ENCODE results near the gene RPH3AL. TPM values are rescaled to one million over a fixed set of nuclear protein-coding genes. Genes with fewer than 3 reads are reported as not detected.

RPH3AL gene
- total and polyA plus RNA-seq, 2 of the 8 experiments (the other 6 are each of a cell fraction or from before 2014, with no cell fraction given), result 5.6 to 5.8 TPM

DNA sequence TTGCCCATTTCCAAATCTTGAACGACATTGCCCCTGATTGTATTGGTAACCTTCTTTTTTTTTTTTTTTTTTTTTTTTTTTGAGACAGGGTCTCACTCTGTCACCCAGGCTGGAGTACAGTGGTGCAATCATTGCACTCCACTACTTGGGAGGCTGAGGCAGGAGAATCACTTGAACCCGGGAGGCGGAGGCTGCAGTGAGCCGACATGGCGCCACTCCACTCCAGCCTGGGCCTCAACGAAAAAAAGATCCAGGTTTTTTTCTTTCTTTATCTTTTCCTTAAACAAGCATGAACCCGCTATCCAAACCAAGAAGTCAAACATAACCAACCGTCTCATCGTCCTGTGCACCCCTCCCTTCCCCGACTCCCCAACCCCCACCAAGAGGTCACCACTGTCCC is 47.6 kb upstream of the RPH3AL start:
- no peaks in the 10 kb centered on the region for H3K4me1 ChIP-seq (replicated peaks in 1 of 4; ENCODE audit: control insufficient read depth in 3 of 4, insufficient read depth in 4 of 4, low read length in 3 of 4)
- no peak overlapping the region for H2AK5ac ChIP-seq (ENCODE audit: low read depth, low read length)
- no peak overlapping the region for H3K14ac ChIP-seq (ENCODE audit: insufficient read length)
- no peaks in the 10 kb centered on the region for H3K23me2 ChIP-seq (ENCODE audit: low read depth, low read length)
- no peak overlapping the region for H3K18ac ChIP-seq (ENCODE audit: extremely low read depth, low read length)
- no peak overlapping the region for H4K5ac ChIP-seq (ENCODE audit: insufficient read length, low read depth, low read length)
- H3K27me3 ChIP-seq (replicated peaks in 1 of 4; ENCODE audit: control insufficient read depth in 3 of 4, extremely low read depth in 1 of 4, insufficient read depth in 3 of 4, low read length in 3 of 4), result no peaks in the 10 kb centered on the region
- 84% methylated on average over 10 of the region's 10 CpGs; no CpG with 5 or more reads in 1 of the 2 experiments for WGBS, 2 experiments (ENCODE audit: extremely low coverage in 1 of 2, insufficient coverage in 1 of 2, insufficient read length in 1 of 2, insufficient replicate concordance in 2 of 2, low coverage in 1 of 2, low lambda C conversion rate in 2 of 2, missing lambda C conversion rate in 1 of 2)
- H2BK5ac ChIP-seq (ENCODE audit: low read depth, low read length), result no peak overlapping the region
- no peak overlapping the region for H3K4me3 ChIP-seq (ENCODE audit: extremely low read depth in 1 of 4, insufficient read depth in 2 of 4, low read depth in 3 of 4, low read length in 4 of 4)
- POLR2A ChIA-PET (ENCODE audit: partially characterized antibody), result no interaction called here
- no peak overlapping the region for H2BK15ac ChIP-seq (ENCODE audit: low read length)
- FAIRE-seq, result no peak
- CTCF ChIA-PET (ENCODE audit: partially characterized antibody), result interaction anchor here (1.2 kb wide), 1 partner anchor 90 kb away, joined by 4 read pairs; no protein-coding TSS in a partner anchor
- no peak overlapping the region for H3K4me2 ChIP-seq (ENCODE audit: insufficient read depth in 1 of 2, low read depth in 2 of 2, low read length in 2 of 2)
- no peaks in the 10 kb centered on the region for H3K79me2 ChIP-seq (ENCODE audit: control insufficient read depth in 1 of 2, insufficient read depth in 2 of 2, low read length in 2 of 2)
- H2BK12ac ChIP-seq (ENCODE audit: low read depth, low read length), result no peak overlapping the region
- no peaks in the 10 kb centered on the region for H4K20me1 ChIP-seq (replicated peaks in 1 of 2; ENCODE audit: control insufficient read depth in 1 of 2, insufficient read depth in 2 of 2, low read length in 2 of 2)
- H3K56ac ChIP-seq (replicated peaks; ENCODE audit: insufficient read length, low read depth, low read length), result no peak overlapping the region
- H3K9ac ChIP-seq (replicated peaks in 1 of 4; ENCODE audit: extremely low read depth in 1 of 4, low read depth in 3 of 4, low read length in 3 of 4), result no peak overlapping the region
- H4K8ac ChIP-seq (ENCODE audit: extremely low read depth, insufficient read depth, low read length), result no peak overlapping the region
- no peak overlapping the region for H4K91ac ChIP-seq (replicated peaks; ENCODE audit: insufficient read length, low read length)
- no peak overlapping the region for H2AFZ ChIP-seq (ENCODE audit: low read length)
- H3K9me3 ChIP-seq (ENCODE audit: insufficient read depth in 2 of 2, low read depth in 1 of 2, low read length in 1 of 2), result 0 out of 4 replicates have a peak, but pooled peaks cover 0 to 2% of the 10 kb centered on the region in 2 experiments
- H3K79me1 ChIP-seq (ENCODE audit: low read depth, low read length), result no peaks in the 10 kb centered on the region
- no peak overlapping the region for H3K27ac ChIP-seq (ENCODE audit: low read depth, low read length)
- no peak overlapping the region for H2BK120ac ChIP-seq (replicated peaks; ENCODE audit: low read depth, low read length)
- no peak overlapping the region for H2BK20ac ChIP-seq (ENCODE audit: low read length)
- no peak overlapping the region for H3K23ac ChIP-seq (ENCODE audit: insufficient read length)
- H3K36me3 ChIP-seq (ENCODE audit: control insufficient read depth in 2 of 4, insufficient read depth in 4 of 4, low read length in 3 of 4), result no peaks in the 10 kb centered on the region
- no peak overlapping the region for H3K4ac ChIP-seq (replicated peaks; ENCODE audit: insufficient read length, low read depth, low read length)
- no peak for DNase-seq (ENCODE audit: low read depth in 1 of 2, low spot score in 2 of 2)
- no peak for TF ChIP-seq CBX8 (IDR thresholded peaks at IDR 0.05; ENCODE audit: borderline replicate concordance, low read depth, low read length)
- no peak for TF ChIP-seq TCF12 (IDR thresholded peaks at IDR 0.05; ENCODE audit: low read depth, low read length)
- TF ChIP-seq SAP30 (IDR thresholded peaks at IDR 0.05; ENCODE audit: insufficient read depth, insufficient replicate concordance, low read length), result no peak
- no peak for TF ChIP-seq SIN3A (conservative IDR thresholded peaks at IDR 0.05 in 1 of 2, IDR thresholded peaks at IDR 0.05 in 1 of 2; ENCODE audit: low read depth in 1 of 2, low read length in 2 of 2)
- no peak for TF ChIP-seq POLR2A (IDR thresholded peaks at IDR 0.05; ENCODE audit: control extremely low read depth in 1 of 2, low read depth in 2 of 2, low read length in 2 of 2)
- TF ChIP-seq POLR2AphosphoS5 (IDR thresholded peaks at IDR 0.05; ENCODE audit: low read depth, low read length), result no peak
- TF ChIP-seq SIRT6 (IDR thresholded peaks at IDR 0.05; ENCODE audit: low read length), result no peak
- TF ChIP-seq, protein P1, sequence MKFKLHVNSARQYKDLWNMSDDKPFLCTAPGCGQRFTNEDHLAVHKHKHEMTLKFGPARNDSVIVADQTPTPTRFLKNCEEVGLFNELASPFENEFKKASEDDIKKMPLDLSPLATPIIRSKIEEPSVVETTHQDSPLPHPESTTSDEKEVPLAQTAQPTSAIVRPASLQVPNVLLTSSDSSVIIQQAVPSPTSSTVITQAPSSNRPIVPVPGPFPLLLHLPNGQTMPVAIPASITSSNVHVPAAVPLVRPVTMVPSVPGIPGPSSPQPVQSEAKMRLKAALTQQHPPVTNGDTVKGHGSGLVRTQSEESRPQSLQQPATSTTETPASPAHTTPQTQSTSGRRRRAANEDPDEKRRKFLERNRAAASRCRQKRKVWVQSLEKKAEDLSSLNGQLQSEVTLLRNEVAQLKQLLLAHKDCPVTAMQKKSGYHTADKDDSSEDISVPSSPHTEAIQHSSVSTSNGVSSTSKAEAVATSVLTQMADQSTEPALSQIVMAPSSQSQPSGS (IDR thresholded peaks at IDR 0.05; ENCODE audit: low read length), result no peak
- TF ChIP-seq YY1 (IDR thresholded peaks at IDR 0.05; ENCODE audit: low read depth, low read length), result no peak
- TF ChIP-seq TAF7 (optimal IDR thresholded peaks at IDR 0.05; ENCODE audit: borderline replicate concordance, low read depth, low read length), result no peak
- TF ChIP-seq, protein P2, sequence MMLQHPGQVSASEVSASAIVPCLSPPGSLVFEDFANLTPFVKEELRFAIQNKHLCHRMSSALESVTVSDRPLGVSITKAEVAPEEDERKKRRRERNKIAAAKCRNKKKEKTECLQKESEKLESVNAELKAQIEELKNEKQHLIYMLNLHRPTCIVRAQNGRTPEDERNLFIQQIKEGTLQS (IDR thresholded peaks at IDR 0.05; ENCODE audit: insufficient read depth, low read depth, low read length), result no peak
- TF ChIP-seq BRCA1 (IDR thresholded peaks at IDR 0.05; ENCODE audit: low read depth, low read length), result no peak
- TF ChIP-seq CREB1 (IDR thresholded peaks at IDR 0.05), result no peak

Measured in H1 (cell line).